Measurements from ENCODE around the gene SPRED3.
"Not testable (repeated sequence)": the region's sequence is repeated elsewhere in the genome, so short reads cannot be mapped to it uniquely, and the experiment has no call there.

The SPRED3 gene

GRCh38 chr19:38412491-38412890, 24.0 kb downstream of the SPRED3 start:
- H3K4me3 ChIP-seq, result no peak overlapping the region
- H3K27ac ChIP-seq, result no peak overlapping the region

GRCh38 chr19:38412961-38413360, 24.5 kb downstream of the SPRED3 start:
- no peak overlapping the region for H3K4me3 ChIP-seq
- no peak overlapping the region for H3K27ac ChIP-seq

GRCh38 chr19:38413416-38413815, 24.9 kb downstream of the SPRED3 start:
- H3K27ac ChIP-seq, result no peak overlapping the region
- no peak overlapping the region for H3K4me3 ChIP-seq

- Histone ChIP-seq H3K4me3 (no peak overlapping the region), H3K27ac (peak overlapping the region in 9 of 21 experiments; percentile 10 to 70 (median 39))
These were observed 28.6 kb downstream of the SPRED3 start for GRCh38 chr19:38417146-38417543.

- H3K4me3 ChIP-seq, result peak overlapping the region; percentile 6 to 42 (median 26)
- H3K27ac ChIP-seq, result peak overlapping the region in 12 of 21 experiments; percentile 10 to 70 (median 46)
These were observed 29.3 kb downstream of the SPRED3 start for GRCh38 chr19:38417544-38418506.

GRCh38 chr19:38420935-38421334, 32.4 kb downstream of the SPRED3 start:
- Histone ChIP-seq H3K27ac (no peak overlapping the region), H3K4me3 (no peak overlapping the region)

GRCh38 chr19:38421856-38422255, 33.4 kb downstream of the SPRED3 start:
- Histone ChIP-seq H3K4me3 (no peak overlapping the region), H3K27ac (no peak overlapping the region)

- H3K4me3 ChIP-seq, result no peak overlapping the region
- no peak overlapping the region for H3K27ac ChIP-seq
These were observed 33.9 kb downstream of the SPRED3 start for GRCh38 chr19:38422438-38422837.

- H3K4me3 ChIP-seq, result no peak overlapping the region
These were observed 35.8 kb downstream of the SPRED3 start for GRCh38 chr19:38424272-38424671.

GRCh38 chr19:38425222-38425809, 36.8 kb downstream of the SPRED3 start:
- Histone ChIP-seq H3K27ac (peak overlapping the region in 17 of 21 experiments; percentile 4 to 88 (median 54)), H3K4me3 (peak overlapping the region in 4 of 7 experiments; percentile 11 to 35 (median 26))

More at GRCh38 chr19:38424272-38424671, 35.8 kb downstream of the SPRED3 start:
- H3K27ac ChIP-seq, result no peak overlapping the region

- Histone ChIP-seq H3K4me3 (peak within 1 kb of the TSS in 4 of 7 experiments; percentile 11 to 35 (median 26)), H3K27ac (peak within 1 kb of the TSS in 17 of 21 experiments; percentile 4 to 88 (median 54))
These were observed 37.4 kb downstream of the SPRED3 start, which contains the start of gene RASGRP4 for GRCh38 chr19:38425810-38426466. RASGRP4 (minus strand) TSS chr19:38426219; CDS start chr19:38426091, 128 bp downstream.

GRCh38 chr19:38427035-38427677, 38.7 kb downstream of the SPRED3 start:
- H3K4me3 ChIP-seq, H3K27ac ChIP-seq: not testable (repeated sequence)

GRCh38 chr19:38429055-38429810, 40.7 kb downstream of the SPRED3 start:
- Histone ChIP-seq H3K27ac (no peak overlapping the region), H3K4me3 (no peak overlapping the region)

- no peak overlapping the region for H3K4me3 ChIP-seq
- H3K27ac ChIP-seq, result no peak overlapping the region
These were observed 41.3 kb downstream of the SPRED3 start for GRCh38 chr19:38429811-38430156.

GRCh38 chr19:38430931-38431330, 42.4 kb downstream of the SPRED3 start:
- H3K27ac ChIP-seq, result no peak overlapping the region

GRCh38 chr19:38433268-38433733, 44.8 kb downstream of the SPRED3 start, which contains the start of gene RYR1:
RYR1 (plus strand) TSS chr19:38433691; CDS start chr19:38433830, 139 bp downstream.
- peak within 1 kb of the TSS in 1 of 7 experiments; percentile 16 for H3K4me3 ChIP-seq
- H3K27ac ChIP-seq, result no peak within 1 kb of the TSS

More at GRCh38 chr19:38430931-38431330, 42.4 kb downstream of the SPRED3 start:
- H3K4me3 ChIP-seq, result no peak overlapping the region

GRCh38 chr19:38434549-38435051, 46.1 kb downstream of the SPRED3 start:
- no peak overlapping the region for H3K4me3 ChIP-seq
- H3K27ac ChIP-seq, result no peak overlapping the region

- H3K4me3 ChIP-seq, result no peak overlapping the region
- no peak overlapping the region for H3K27ac ChIP-seq
These were observed 48.8 kb downstream of the SPRED3 start for GRCh38 chr19:38437295-38437694.

GRCh38 chr19:38437917-38438316, 49.4 kb downstream of the SPRED3 start:
- Histone ChIP-seq H3K27ac (no peak overlapping the region), H3K4me3 (no peak overlapping the region)

All from skin epidermis (tissue), 12 donors.